Measurements from ENCODE around the gene SEMA4D.

GRCh38 chr9:89525446-89526374 lies 27.8 kb upstream of the SEMA4D start:
- TF ChIP-seq MAX (IDR thresholded peaks at IDR 0.05) = no peak
- TF ChIP-seq, protein P1, sequence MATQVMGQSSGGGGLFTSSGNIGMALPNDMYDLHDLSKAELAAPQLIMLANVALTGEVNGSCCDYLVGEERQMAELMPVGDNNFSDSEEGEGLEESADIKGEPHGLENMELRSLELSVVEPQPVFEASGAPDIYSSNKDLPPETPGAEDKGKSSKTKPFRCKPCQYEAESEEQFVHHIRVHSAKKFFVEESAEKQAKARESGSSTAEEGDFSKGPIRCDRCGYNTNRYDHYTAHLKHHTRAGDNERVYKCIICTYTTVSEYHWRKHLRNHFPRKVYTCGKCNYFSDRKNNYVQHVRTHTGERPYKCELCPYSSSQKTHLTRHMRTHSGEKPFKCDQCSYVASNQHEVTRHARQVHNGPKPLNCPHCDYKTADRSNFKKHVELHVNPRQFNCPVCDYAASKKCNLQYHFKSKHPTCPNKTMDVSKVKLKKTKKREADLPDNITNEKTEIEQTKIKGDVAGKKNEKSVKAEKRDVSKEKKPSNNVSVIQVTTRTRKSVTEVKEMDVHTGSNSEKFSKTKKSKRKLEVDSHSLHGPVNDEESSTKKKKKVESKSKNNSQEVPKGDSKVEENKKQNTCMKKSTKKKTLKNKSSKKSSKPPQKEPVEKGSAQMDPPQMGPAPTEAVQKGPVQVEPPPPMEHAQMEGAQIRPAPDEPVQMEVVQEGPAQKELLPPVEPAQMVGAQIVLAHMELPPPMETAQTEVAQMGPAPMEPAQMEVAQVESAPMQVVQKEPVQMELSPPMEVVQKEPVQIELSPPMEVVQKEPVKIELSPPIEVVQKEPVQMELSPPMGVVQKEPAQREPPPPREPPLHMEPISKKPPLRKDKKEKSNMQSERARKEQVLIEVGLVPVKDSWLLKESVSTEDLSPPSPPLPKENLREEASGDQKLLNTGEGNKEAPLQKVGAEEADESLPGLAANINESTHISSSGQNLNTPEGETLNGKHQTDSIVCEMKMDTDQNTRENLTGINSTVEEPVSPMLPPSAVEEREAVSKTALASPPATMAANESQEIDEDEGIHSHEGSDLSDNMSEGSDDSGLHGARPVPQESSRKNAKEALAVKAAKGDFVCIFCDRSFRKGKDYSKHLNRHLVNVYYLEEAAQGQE (IDR thresholded peaks at IDR 0.05; ENCODE audit: low read depth) = no peak

All from Ishikawa (cell line).